K562 (cell line): ENCODE results near the gene DCST1. TPM values are rescaled to one million over a fixed set of nuclear protein-coding genes. Genes with fewer than 3 reads are reported as not detected.

Experiments used
- CCNT2 ChIP-seq: IDR thresholded peaks from 2 replicates; pipeline ENCODE4 v1.6.1; 2011; ENCODE audit warnings: borderline replicate concordance, low read depth, mild to moderate bottlenecking, moderate library complexity, mixed read lengths, low read length; ENCODE audit not compliant: insufficient read length; ENCODE audit errors: extremely low read depth
- FOXK2 ChIP-seq, 2 experiments: fragments of 450-650 bp; IDR thresholded peaks in 1 of 2; conservative IDR thresholded peaks in 1 of 2; 2 replicates each; pipeline ENCODE4 v1.6.1; 2016; ENCODE audit warnings: low read depth in 2 of 2, mild to moderate bottlenecking in 1 of 2
- LARP7 ChIP-seq: fragments of 450-650 bp; IDR thresholded peaks from 2 replicates; pipeline ENCODE4 v1.6.1; 2016
- LEF1 ChIP-seq: fragments of 450-650 bp; IDR thresholded peaks from 2 replicates; pipeline ENCODE4 v1.6.1; 2016; ENCODE audit warnings: mild to moderate bottlenecking
- SMC3 ChIP-seq: conservative IDR thresholded peaks from 2 replicates; pipeline ENCODE4 v1.6.1; 2011; ENCODE audit warnings: low read depth, low read length, improper control_type of control experiment; ENCODE audit not compliant: insufficient read depth
- ZC3H4 ChIP-seq: sonication (generic); formaldehyde crosslinking; IDR thresholded peaks from 2 replicates; pipeline ENCODE4 v1.9.0; 2021; ENCODE audit warnings: missing genetic modification reagents, borderline replicate concordance
- ZNF324 ChIP-seq: fragments of 250-450 bp; sonication (Bioruptor Pico); IDR thresholded peaks from 2 replicates; pipeline ENCODE4 v1.4.0; 2020; ENCODE audit warnings: mild to moderate bottlenecking
- ZNF561 ChIP-seq: fragments of 450-650 bp; formaldehyde crosslinking; conservative IDR thresholded peaks from 2 replicates; pipeline ENCODE4 v1.4.0; 2020; ENCODE audit warnings: mild to moderate bottlenecking, moderate library complexity
- polyA plus RNA-seq, 8 experiments: library from polyadenylated mRNA; depleted of rRNA in 4 of 8; stranded (reverse) in 5 of 8; unstranded in 3 of 8; fragments of >200 nt; fragmentation: Nextera tagmentation in 2 of 8; fragmentation: Illumina TruSeq in 1 of 8; extraction: Ambion mirVana in 2 of 8; extraction: Trizol in 1 of 8; gene quantifications; 2 replicates each; pipeline versions ENCODE4 v1.2.1 to v1.2.3, GENCODE V29; 2011 to 2014; ENCODE audit warnings: inconsistent platforms in 1 of 8, missing spikeins in 1 of 8
- total RNA-seq, 7 experiments: library from RNA; depleted of rRNA in 6 of 7; stranded (reverse); fragments of >200 nt in 6 of 7; fragmentation: Illumina TruSeq in 2 of 7; extraction: Trizol in 2 of 7; gene quantifications; 2 replicates each; pipeline versions ENCODE4 v1.2.1 to v1.2.3, GENCODE V29; 2011 to 2021; ENCODE audit warnings: low replicate concordance in 1 of 7
- TF ChIP-seq, protein P1 (sequence below): sonication (generic); formaldehyde crosslinking; IDR thresholded peaks from 2 replicates; pipeline ENCODE4 v1.8.0; 2022; ENCODE audit warnings: mild to moderate bottlenecking, missing genetic modification reagents, borderline replicate concordance
- TF ChIP-seq, protein P2 (sequence below): fragments of 450-650 bp; IDR thresholded peaks from 2 replicates; pipeline ENCODE4 v1.6.1; 2016
- TF ChIP-seq, protein P3 (sequence below), 2 experiments: fragments of 450-650 bp; IDR thresholded peaks; 2 replicates each; pipeline ENCODE4 v1.6.1; 2018; ENCODE audit warnings: mild to moderate bottlenecking in 2 of 2, low read depth in 1 of 2; ENCODE audit not compliant: partially characterized antibody in 2 of 2

Gene DCST1
- total and polyA plus RNA-seq, 9 of the 15 experiments (the other 6 are each of a cell fraction or from before 2014, with no cell fraction given), result not detected

DNA sequence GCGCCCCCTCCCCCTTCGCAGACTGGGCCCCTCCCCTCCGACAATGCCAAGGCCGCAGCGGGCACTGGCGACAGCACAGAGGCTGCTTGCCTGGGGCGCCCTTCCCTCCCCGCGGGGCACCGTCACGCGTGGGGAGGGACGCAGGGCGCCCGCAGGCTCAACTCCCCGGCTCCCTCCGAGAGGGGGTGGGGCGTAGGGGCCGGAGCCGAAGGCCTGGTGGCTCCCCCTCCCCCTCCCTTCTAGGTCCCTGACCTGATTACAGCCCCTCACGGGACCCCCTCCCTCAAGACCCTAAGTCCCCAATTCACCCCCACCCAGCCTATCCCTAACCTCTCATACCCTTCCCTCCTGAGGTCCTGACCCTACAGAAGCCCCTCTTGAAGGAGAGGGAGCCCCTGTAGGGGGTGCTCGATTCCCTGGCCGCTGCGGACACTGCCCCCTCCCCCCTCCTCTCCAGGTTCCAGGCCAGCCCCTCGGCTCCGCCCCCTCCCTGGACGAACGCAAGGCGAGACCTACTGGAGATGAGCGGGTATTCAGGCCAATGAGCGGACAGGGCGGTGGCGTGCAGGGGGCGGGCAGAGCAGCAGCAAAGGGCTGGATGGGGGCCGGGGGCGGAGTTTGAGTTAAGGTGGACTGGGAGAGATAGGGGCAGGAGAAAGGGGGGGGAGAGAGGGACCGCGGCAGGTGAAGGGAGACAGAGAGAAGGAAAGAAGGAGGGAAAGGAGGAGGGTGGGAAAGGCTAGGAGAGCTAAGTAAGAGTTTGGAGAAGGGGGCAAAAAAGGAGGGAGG, 31.8 kb upstream of the DCST1 start (continued):
- TF ChIP-seq, protein P1, sequence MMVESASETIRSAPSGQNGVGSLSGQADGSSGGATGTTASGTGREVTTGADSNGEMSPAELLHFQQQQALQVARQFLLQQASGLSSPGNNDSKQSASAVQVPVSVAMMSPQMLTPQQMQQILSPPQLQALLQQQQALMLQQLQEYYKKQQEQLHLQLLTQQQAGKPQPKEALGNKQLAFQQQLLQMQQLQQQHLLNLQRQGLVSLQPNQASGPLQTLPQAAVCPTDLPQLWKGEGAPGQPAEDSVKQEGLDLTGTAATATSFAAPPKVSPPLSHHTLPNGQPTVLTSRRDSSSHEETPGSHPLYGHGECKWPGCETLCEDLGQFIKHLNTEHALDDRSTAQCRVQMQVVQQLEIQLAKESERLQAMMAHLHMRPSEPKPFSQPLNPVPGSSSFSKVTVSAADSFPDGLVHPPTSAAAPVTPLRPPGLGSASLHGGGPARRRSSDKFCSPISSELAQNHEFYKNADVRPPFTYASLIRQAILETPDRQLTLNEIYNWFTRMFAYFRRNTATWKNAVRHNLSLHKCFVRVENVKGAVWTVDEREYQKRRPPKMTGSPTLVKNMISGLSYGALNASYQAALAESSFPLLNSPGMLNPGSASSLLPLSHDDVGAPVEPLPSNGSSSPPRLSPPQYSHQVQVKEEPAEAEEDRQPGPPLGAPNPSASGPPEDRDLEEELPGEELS, result no peak
- TF ChIP-seq LARP7, result peak; percentile 97
- TF ChIP-seq FOXK2 (conservative IDR thresholded peaks at IDR 0.05 in 1 of 2, IDR thresholded peaks at IDR 0.05 in 1 of 2; ENCODE audit: low read depth in 2 of 2), result peak; percentile 42 to 46; a peak in 1 of 4 replicates
- TF ChIP-seq LEF1, result peak; percentile 86
- TF ChIP-seq, protein P2, sequence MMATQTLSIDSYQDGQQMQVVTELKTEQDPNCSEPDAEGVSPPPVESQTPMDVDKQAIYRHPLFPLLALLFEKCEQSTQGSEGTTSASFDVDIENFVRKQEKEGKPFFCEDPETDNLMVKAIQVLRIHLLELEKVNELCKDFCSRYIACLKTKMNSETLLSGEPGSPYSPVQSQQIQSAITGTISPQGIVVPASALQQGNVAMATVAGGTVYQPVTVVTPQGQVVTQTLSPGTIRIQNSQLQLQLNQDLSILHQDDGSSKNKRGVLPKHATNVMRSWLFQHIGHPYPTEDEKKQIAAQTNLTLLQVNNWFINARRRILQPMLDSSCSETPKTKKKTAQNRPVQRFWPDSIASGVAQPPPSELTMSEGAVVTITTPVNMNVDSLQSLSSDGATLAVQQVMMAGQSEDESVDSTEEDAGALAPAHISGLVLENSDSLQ, result peak; percentile 99
- no peak for TF ChIP-seq ZC3H4 (CRISPR knock-in tag)
- TF ChIP-seq ZNF561 (CRISPR knock-in tag), result no peak
- TF ChIP-seq SMC3, result no peak
- TF ChIP-seq, protein P3, sequence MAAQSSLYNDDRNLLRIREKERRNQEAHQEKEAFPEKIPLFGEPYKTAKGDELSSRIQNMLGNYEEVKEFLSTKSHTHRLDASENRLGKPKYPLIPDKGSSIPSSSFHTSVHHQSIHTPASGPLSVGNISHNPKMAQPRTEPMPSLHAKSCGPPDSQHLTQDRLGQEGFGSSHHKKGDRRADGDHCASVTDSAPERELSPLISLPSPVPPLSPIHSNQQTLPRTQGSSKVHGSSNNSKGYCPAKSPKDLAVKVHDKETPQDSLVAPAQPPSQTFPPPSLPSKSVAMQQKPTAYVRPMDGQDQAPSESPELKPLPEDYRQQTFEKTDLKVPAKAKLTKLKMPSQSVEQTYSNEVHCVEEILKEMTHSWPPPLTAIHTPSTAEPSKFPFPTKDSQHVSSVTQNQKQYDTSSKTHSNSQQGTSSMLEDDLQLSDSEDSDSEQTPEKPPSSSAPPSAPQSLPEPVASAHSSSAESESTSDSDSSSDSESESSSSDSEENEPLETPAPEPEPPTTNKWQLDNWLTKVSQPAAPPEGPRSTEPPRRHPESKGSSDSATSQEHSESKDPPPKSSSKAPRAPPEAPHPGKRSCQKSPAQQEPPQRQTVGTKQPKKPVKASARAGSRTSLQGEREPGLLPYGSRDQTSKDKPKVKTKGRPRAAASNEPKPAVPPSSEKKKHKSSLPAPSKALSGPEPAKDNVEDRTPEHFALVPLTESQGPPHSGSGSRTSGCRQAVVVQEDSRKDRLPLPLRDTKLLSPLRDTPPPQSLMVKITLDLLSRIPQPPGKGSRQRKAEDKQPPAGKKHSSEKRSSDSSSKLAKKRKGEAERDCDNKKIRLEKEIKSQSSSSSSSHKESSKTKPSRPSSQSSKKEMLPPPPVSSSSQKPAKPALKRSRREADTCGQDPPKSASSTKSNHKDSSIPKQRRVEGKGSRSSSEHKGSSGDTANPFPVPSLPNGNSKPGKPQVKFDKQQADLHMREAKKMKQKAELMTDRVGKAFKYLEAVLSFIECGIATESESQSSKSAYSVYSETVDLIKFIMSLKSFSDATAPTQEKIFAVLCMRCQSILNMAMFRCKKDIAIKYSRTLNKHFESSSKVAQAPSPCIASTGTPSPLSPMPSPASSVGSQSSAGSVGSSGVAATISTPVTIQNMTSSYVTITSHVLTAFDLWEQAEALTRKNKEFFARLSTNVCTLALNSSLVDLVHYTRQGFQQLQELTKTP (IDR thresholded peaks at IDR 0.05; ENCODE audit: low read depth in 1 of 2, partially characterized antibody in 2 of 2), result peak in 1 of 2 experiments; percentile 96
- no peak for TF ChIP-seq ZNF324
- no peak for TF ChIP-seq CCNT2
